ENCODE measurements around the gene SLAIN1. TPM values are rescaled to one million over a fixed set of nuclear protein-coding genes. Genes with fewer than 3 reads are reported as not detected.

SLAIN1 gene
- total RNA-seq, 1 donor from 2014 or later: 7.4 TPM

- H3K27ac Mint-ChIP-seq (ENCODE audit: unreplicated experiment): no peak overlapping the region
- H3K9me3 Mint-ChIP-seq (ENCODE audit: unreplicated experiment): no peaks in the 10 kb centered on the region
- no peak for TF ChIP-seq CTCF (IDR thresholded peaks at IDR 0.05; ENCODE audit: unreplicated experiment)
- no peaks in the 10 kb centered on the region for H3K36me3 Mint-ChIP-seq (ENCODE audit: low read depth, unreplicated experiment)
- H3K4me1 Mint-ChIP-seq (ENCODE audit: unreplicated experiment): peaks cover 3% of the 10 kb centered on the region
- H3K4me3 Mint-ChIP-seq (ENCODE audit: unreplicated experiment): no peak overlapping the region
- H3K27me3 Mint-ChIP-seq (ENCODE audit: unreplicated experiment): peaks cover 2% of the 10 kb centered on the region
- no peak for DNase-seq (ENCODE audit: low spot score)
Measured at GRCh38 chr13:77811381-77811780, 113.9 kb downstream of the SLAIN1 start.

GRCh38 chr13:77811981-77812380 lies 114.5 kb downstream of the SLAIN1 start:
- Mint-ChIP-seq H3K4me3 (ENCODE audit: unreplicated experiment) (no peak overlapping the region), H3K4me1 (ENCODE audit: unreplicated experiment) (peaks cover 3% of the 10 kb centered on the region), H3K9me3 (ENCODE audit: unreplicated experiment) (no peaks in the 10 kb centered on the region), H3K27ac (ENCODE audit: unreplicated experiment) (no peak overlapping the region), H3K27me3 (ENCODE audit: unreplicated experiment) (peaks cover 2% of the 10 kb centered on the region), H3K36me3 (ENCODE audit: low read depth, unreplicated experiment) (no peaks in the 10 kb centered on the region)
- DNase-seq (ENCODE audit: low spot score): no peak
- TF ChIP-seq CTCF (IDR thresholded peaks at IDR 0.05; ENCODE audit: unreplicated experiment): no peak

Small RNA genes lying within 50 kb of the gene (microRNA-seq; reads per million reads assigned to microRNA genes)
- not detected for gene MIR3665 (ENCODE audit: unreplicated experiment)

Other genes starting within 250 kb of the SLAIN1 start
- not detected for gene SCEL, start 162.0 kb upstream of the SLAIN1 start, total RNA-seq (ENCODE audit: unreplicated experiment)
- gene EDNRB, start 221.1 kb downstream of the SLAIN1 start, total RNA-seq (ENCODE audit: unreplicated experiment): 1.4 TPM